T1000 (cell line): Measurements from ENCODE around the gene CEP350.
"Not testable (repeated sequence)": the region's sequence is repeated elsewhere in the genome, so short reads cannot be mapped to it uniquely, and the experiment has no call there.

Experiments used
- DNase-seq: peaks from one replicate; lab custom pipeline; 2025; ENCODE audit warnings: mixed read lengths; lab: John Stamatoyannopoulos, UW

The CEP350 gene

GRCh38 chr1:179939941-179940340 is 14.7 kb upstream of the CEP350 start:
- no peak for DNase-seq

- no peak for DNase-seq
These were observed 13.2 kb upstream of the CEP350 start for GRCh38 chr1:179941454-179941853.

- no peak for DNase-seq
These were observed 4.0 kb upstream of the CEP350 start for GRCh38 chr1:179950651-179951050.

GRCh38 chr1:179951383-179952144 is 3.0 kb upstream of the CEP350 start:
- no peak for DNase-seq

- no peak for DNase-seq
These were observed 2.4 kb upstream of the CEP350 start for GRCh38 chr1:179952186-179952585.

- peak; percentile 59 for DNase-seq
These were observed 577 bp upstream of the CEP350 start for GRCh38 chr1:179953974-179954492.

- DNase-seq = no peak
These were observed 674 bp downstream of the CEP350 start for GRCh38 chr1:179955287-179955680.

- no peak for DNase-seq
These were observed 1.1 kb downstream of the CEP350 start for GRCh38 chr1:179955731-179956130.

- no peak for DNase-seq
These were observed 3.7 kb downstream of the CEP350 start for GRCh38 chr1:179958359-179958758.

- not testable (repeated sequence) for DNase-seq
These were observed 7.6 kb downstream of the CEP350 start for GRCh38 chr1:179962168-179962567.

GRCh38 chr1:179966551-179966950 is 11.9 kb downstream of the CEP350 start:
- no peak for DNase-seq

GRCh38 chr1:179968284-179968993 is 13.8 kb downstream of the CEP350 start:
- DNase-seq = no peak

- no peak for DNase-seq
These were observed 14.6 kb downstream of the CEP350 start for GRCh38 chr1:179968994-179969919.

- no peak for DNase-seq
These were observed 15.4 kb downstream of the CEP350 start for GRCh38 chr1:179969962-179970361.

GRCh38 chr1:179971563-179972496 is 17.2 kb downstream of the CEP350 start:
- no peak for DNase-seq

GRCh38 chr1:179973198-179974110 is 18.8 kb downstream of the CEP350 start:
- no peak for DNase-seq

GRCh38 chr1:179976970-179977651 is 22.5 kb downstream of the CEP350 start:
- DNase-seq = no peak

GRCh38 chr1:179978199-179979079 is 23.8 kb downstream of the CEP350 start:
- DNase-seq = no peak
